Sigmoid colon (tissue), 4 donors: ENCODE results near the gene CAMK1D.

Source experiments
- POLR2A ChIP-seq, 2 donors: fragments of 450-650 bp; IDR thresholded peaks; one replicate each; pipeline ENCODE4 v1.6.1; 2016; ENCODE audit warnings: antibody characterized with exemption in 2 of 2, mild to moderate bottlenecking in 2 of 2, moderate library complexity in 2 of 2
- POLR2AphosphoS5 ChIP-seq, 4 donors: sonication (generic); formaldehyde crosslinking; IDR thresholded peaks; one replicate each; pipeline ENCODE4 v1.6.1; 2017; ENCODE audit warnings: antibody characterized with exemption in 4 of 4
- TF ChIP-seq, protein P1 (sequence below), 4 experiments: fragments of 450-650 bp in 3 of 4; fragments of 200-600 bp in 1 of 4; IDR thresholded peaks; one replicate each; pipeline ENCODE4 v1.5.1; 2016 to 2019; ENCODE audit warnings: antibody characterized with exemption in 4 of 4, mild to moderate bottlenecking in 3 of 4, moderate library complexity in 2 of 4

DNA sequence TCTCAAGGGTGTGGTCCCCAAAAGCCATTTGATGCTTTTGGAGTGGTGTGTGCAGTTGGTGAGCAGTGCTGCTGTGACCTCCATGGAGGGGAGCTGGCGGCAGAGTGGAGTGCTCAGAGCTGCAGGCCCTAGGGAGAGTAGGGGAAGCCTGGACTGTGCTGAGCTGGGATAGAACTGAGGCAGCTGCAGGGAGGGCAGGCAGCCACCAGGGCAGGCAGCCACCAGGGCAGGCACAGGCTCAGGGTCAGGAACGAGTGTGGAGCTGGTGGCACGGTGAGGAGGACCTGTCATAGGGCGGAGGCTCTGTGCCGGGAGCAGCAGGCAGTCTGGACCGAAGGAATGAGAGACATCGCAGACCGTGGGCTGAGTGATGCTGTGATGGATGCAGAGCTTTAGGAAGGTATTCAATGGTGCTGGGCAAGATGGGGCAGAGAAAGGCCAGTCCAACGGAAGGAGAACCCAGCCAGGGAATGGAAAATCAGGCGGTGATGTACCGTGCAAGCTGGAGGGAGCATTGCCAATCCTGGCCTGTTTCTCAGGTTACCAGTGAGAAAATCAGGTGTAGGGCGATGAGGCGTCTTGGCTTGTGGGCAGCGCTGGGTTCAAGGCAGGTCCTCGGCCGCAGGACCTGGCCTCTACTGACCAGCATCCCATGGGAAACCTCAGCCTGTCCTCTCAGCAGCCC is 152.6 kb downstream of the CAMK1D start:
- TF ChIP-seq, protein P1, sequence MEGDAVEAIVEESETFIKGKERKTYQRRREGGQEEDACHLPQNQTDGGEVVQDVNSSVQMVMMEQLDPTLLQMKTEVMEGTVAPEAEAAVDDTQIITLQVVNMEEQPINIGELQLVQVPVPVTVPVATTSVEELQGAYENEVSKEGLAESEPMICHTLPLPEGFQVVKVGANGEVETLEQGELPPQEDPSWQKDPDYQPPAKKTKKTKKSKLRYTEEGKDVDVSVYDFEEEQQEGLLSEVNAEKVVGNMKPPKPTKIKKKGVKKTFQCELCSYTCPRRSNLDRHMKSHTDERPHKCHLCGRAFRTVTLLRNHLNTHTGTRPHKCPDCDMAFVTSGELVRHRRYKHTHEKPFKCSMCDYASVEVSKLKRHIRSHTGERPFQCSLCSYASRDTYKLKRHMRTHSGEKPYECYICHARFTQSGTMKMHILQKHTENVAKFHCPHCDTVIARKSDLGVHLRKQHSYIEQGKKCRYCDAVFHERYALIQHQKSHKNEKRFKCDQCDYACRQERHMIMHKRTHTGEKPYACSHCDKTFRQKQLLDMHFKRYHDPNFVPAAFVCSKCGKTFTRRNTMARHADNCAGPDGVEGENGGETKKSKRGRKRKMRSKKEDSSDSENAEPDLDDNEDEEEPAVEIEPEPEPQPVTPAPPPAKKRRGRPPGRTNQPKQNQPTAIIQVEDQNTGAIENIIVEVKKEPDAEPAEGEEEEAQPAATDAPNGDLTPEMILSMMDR (IDR thresholded peaks at IDR 0.05), result no peak
- TF ChIP-seq POLR2A (IDR thresholded peaks at IDR 0.05) (no peak), POLR2AphosphoS5 (IDR thresholded peaks at IDR 0.05) (no peak)
